ENCODE measurements around the gene LGR6. TPM values are rescaled to one million over a fixed set of nuclear protein-coding genes. Genes with fewer than 3 reads are reported as not detected.
"Not testable (repeated sequence)": the region's sequence is repeated elsewhere in the genome, so short reads cannot be mapped to it uniquely, and the experiment has no call there.

LGR6 gene
- polyA plus RNA-seq, 3 donors, result 0.64 to 1.2 (median 1.1) TPM

DNA sequence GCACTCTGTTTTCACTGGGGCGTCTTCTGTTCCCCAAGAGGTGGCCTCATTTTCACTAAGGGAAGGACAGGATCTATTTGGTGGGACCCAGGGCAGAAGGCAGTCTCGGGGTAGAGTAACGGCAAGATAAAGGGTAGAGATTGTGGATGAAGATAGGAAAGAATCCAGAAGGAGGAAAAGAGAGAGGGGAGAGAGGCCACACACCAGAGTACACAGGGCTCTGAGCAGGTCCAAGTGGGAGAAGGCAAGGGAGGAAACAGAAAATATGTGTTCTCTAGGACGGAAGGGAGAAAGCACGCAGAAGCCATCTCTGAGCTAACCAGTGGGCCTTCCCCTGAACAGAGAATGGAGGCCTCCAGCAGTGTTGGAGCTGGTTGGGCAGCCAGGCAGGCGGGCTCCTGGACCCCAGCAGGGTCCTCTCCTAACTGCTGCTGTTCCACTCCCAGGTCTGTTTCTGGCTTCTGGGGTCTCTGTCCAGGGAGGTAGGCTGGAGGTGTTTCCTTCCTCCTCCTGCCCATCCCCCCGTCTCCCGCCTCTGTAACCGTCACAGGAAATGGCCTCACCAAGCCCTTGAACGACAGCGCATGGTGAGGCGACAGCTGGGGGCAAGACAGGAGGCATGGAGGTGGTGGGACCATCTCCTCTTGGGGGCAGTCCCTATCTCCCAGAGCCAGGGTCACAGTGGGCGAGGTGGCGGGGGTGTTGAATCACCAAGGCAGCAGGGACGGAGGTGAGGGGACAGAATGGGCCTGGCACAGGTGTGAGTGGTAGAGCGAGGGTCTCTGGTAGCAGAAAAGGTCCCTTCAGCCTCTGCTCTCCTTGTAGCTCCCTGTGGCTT is 33.8 kb upstream of the LGR6 start:
- no peak for DNase-seq (ENCODE audit: low read depth in 3 of 3, low spot score in 2 of 3)

DNA sequence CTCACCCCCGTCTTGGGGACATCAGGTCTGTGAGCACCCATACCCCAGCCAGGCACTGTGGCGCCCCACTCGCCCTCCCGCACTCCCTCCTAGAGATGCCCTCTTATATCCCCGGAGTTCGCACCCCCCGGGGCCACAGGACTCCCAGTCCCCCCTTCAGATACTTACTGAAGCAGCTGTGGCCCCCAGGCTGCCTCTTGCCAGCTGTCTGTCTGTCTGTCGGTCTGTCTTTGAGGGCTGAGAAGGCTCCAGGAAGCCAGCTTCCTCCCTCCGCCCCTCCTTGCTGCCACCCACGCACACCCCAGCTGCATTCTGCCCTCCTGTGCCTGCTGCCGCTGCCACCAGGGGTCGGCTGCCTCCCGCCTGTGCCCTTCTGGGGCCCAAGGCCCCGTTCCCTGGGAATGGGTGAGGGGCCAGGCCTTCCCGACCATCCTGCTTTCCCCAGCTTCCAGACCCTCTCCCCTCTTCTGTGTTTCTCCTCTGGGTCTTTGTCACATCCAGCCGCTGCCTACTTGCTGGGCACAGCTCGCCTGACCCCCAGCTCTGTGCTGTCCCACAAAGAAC is 33.1 kb upstream of the LGR6 start, which contains the start of gene PTPN7:
TSS of gene PTPN7 (minus strand) at position 226 of the 564 bp plus-strand sequence. CDS start 1,200 bp downstream, outside the sequence.
- no peak for DNase-seq (ENCODE audit: low read depth in 3 of 3, low spot score in 2 of 3)

DNA sequence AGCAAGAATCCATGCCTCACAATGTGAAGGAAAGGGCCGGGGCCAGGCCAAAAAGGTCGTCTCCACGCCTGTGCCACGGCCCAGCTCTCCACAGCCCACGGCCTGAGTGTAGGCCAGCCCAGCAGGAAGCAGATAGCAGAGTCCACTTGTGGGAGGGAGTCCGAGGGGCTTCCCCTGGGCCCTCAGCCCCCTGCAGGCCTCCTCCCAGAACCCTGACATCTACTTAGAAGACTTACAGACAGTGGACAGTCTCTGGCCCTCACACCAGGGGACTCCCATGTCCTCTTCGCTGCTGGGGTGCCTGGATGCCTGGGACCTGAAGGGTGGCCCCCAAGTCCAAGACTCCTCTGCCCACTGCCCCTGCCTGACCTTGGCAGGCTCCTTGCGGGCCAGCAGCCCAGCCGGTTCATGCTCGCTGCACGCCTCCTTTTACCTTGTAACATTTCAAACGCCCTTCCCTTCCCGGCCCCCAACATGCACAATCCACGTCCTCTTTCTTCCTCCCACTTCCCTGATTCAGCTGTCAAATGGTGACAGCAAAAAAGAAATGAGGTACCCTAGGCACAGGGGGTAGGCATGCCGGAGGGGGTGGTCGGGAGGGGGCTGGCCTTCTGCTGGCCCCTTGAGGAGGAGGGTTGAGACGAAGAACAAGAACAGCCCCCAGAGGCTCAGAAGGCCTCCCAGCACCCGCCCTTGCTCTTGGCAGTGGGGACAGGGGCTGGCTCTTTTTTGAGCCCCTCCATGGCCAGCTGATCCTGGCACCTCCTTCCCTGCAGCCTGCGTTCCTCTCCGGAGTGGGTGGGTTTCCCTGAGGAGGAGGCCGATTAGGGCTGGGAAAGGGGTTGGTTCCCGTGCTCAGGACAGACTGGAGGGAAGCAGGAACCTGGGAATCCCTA is 32.2 kb upstream of the LGR6 start:
- DNase-seq (ENCODE audit: low read depth in 3 of 3, low spot score in 2 of 3), result no peak

GRCh38 chr1:202162047-202162417 is 31.6 kb upstream of the LGR6 start:
- DNase-seq (ENCODE audit: low read depth in 3 of 3, low spot score in 2 of 3), result no peak

DNA sequence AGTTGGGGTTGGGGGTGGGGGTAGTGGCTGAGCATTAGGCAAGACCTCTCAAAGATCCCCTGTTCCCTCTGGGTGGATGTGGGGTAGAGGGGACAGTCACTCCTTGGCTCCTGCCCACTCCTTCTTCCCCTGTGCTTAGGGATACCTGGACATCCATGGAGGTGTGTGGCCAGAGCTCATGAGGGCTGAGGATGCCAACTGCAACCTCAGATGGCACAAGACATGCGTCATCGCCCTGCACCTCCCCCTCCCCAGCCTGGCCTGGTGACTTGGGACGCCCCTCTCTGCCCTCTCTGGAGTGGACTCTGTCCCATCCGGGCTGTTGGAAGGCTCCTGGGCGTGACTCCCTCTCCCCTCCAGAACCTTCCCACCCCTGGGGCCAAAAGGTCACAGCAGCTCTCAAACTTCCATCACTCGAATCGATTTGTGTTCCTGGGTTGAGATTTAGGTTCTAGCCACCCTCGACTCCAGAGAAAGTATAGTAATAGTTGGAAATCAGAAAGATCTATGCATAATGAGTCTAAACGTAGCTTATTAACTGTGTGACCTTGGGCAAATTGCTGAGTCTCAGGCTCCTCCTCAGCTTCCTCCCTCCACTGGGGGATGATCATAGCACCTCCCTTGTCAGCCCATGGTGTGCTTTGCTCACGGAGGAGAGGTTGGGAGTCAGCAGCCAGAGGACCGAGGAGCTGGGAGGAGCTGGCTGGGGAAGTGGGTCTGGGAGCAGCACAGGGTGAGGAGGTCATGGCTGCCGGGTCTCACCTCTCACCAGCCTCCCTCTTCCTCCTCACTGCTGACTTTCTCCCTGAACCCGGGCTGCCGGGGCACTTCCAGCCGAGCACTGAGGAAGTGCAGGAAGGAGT is 30.9 kb upstream of the LGR6 start:
- no peak for DNase-seq (ENCODE audit: low read depth in 3 of 3, low spot score in 2 of 3)

DNA sequence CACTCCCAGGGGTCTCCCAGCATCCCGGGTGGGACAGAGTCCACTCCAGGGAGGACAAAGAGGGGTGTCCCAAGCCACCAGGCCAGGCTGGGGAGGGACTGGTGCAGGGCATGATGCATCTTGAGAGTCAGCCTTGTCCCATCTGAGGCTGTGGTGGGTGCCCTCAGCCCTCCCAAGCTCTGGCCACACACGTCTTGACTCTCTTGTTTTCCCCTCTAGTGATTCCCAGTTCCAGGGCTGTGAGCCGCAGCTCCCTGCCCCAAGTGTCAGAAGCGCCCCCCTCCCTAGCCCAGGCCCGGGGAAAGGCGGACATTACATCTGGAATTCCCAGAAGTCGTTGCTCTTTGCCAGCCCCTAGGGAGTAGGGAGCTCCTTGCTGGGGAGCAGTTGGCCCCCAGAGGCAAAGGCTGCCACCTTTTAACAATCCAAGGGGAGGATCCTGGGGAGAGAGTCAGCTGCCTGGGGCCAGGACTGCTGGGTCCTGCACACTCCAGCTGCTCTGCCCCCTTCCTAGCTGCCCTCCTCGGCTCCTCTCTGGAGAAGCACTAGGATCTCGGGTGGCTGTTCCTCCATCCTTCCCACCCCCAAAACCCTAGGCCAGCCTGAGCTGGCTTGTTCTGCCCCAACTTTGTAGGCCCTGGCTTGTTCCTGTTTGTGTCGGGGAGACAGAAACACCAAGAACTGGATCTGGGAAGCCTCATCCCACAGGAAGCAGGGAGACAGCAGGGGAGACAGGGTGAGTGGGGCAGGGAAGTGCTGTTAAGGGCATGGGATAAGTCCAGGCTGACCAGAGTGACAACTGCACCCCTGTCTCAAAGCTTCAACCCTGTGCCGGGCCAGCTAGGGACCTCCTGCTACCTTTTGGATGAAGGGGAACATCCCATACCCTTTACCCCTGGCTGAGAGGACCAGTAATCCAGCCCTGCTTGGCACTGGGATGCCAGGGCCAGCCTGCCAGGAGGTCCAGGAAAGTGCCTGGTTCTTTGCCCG is 30.0 kb upstream of the LGR6 start:
- DNase-seq (ENCODE audit: low read depth in 3 of 3, low spot score in 2 of 3), result no peak

GRCh38 chr1:202164271-202165037 is 29.1 kb upstream of the LGR6 start:
- DNase-seq (ENCODE audit: low read depth in 3 of 3, low spot score in 2 of 3), result no peak

- no peak for DNase-seq (ENCODE audit: low read depth in 3 of 3, low spot score in 2 of 3)
These were observed 28.2 kb upstream of the LGR6 start for GRCh38 chr1:202165267-202165941.

- no peak for DNase-seq (ENCODE audit: low read depth in 3 of 3, low spot score in 2 of 3)
These were observed 27.4 kb upstream of the LGR6 start for GRCh38 chr1:202165942-202166843.

GRCh38 chr1:202167054-202167453 is 26.5 kb upstream of the LGR6 start:
- DNase-seq (ENCODE audit: low read depth in 3 of 3, low spot score in 2 of 3), result not testable (repeated sequence)

- DNase-seq (ENCODE audit: low read depth in 3 of 3, low spot score in 2 of 3), result no peak
These were observed 25.7 kb upstream of the LGR6 start for GRCh38 chr1:202167708-202168415.

GRCh38 chr1:202168861-202169260 is 24.7 kb upstream of the LGR6 start:
- no peak for DNase-seq (ENCODE audit: low read depth in 3 of 3, low spot score in 2 of 3)

DNA sequence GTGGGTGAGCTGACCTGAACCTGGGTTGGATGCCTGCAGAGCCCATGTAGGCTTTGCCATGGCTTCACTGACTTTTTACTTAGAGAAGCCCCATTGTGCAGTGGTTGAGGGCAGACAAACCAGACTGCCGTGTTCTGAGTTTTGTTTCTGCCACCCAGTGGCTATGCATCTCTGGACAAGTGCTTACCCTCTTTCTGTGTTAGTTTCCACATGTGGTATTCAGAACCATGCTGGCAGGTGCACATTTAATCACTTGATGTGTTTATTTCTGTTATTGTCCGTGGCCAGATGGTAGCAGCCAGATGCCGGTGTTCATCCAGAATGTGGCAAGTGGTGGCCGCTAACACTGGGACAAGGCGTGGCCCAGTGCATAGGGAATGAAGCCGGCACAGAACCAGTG is 22.9 kb upstream of the LGR6 start:
- no peak for DNase-seq (ENCODE audit: low read depth in 3 of 3, low spot score in 2 of 3)

DNA sequence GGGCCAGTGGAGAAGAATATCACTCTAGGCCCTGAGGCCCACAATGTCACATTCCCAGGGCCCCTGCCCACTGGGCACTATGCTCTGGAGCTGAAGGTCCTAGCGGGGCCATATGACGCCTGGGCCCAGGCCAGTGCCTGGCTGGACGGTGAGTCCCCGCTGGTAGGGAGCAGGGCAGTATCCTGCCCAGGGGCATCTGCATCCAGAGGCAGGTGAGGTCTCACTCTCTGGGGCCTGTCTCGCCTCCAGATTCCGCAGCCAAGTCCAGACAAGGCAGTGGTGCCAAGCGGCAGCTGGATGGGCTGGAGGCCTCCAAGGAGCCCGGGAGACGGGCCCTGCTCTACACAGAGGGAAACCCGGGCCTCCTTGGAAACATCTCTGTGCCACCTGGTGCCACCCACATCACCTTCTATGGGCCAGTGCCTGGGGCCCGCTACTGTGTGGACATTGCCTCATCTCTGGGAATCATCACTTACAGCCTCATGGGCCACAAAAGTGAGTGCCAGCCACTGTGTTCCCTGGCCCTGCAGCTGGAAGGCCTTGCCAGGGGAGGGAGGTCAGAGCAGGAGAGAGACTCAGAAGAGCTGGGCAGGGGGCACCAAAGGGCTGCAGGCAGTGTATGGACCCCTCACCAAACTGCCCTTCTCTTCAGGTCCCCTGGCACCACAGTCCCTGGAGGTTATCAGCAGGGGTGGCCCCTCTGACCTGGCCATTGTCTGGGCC is 22.1 kb upstream of the LGR6 start:
- DNase-seq (ENCODE audit: low read depth in 3 of 3, low spot score in 2 of 3), result no peak

- DNase-seq (ENCODE audit: low read depth in 3 of 3, low spot score in 2 of 3), result no peak
These were observed 21.6 kb upstream of the LGR6 start for GRCh38 chr1:202172015-202172355.

- DNase-seq (ENCODE audit: low read depth in 3 of 3, low spot score in 2 of 3), result no peak
These were observed 19.6 kb upstream of the LGR6 start for GRCh38 chr1:202173993-202174392.

Data from right renal cortex interstitium (tissue), 3 donors.